GM12878 (cell line): Measurements from ENCODE around the gene NRM. TPM values are rescaled to one million over a fixed set of nuclear protein-coding genes. Genes with fewer than 3 reads are reported as not detected.

Experiments
- BMI1 ChIP-seq: fragments of 450-650 bp; IDR thresholded peaks from 2 replicates; pipeline ENCODE4 v1.6.1; 2016; ENCODE audit warnings: mild to moderate bottlenecking, moderate library complexity, borderline replicate concordance
- BRCA1 ChIP-seq: IDR thresholded peaks from 2 replicates; pipeline ENCODE4 v1.6.1; 2011; ENCODE audit warnings: low read depth, low read length, improper control_type of control experiment
- CEBPZ ChIP-seq: fragments of 150-350 bp; IDR thresholded peaks from 2 replicates; pipeline ENCODE4 v1.6.1; 2016; ENCODE audit warnings: low read depth, low read length
- CHD1 ChIP-seq: IDR thresholded peaks from 2 replicates; pipeline ENCODE4 v1.6.1; 2012; ENCODE audit warnings: low read depth, low read length, improper control_type of control experiment
- CHD4 ChIP-seq: fragments of 200-600 bp; sonication (generic); IDR thresholded peaks from 2 replicates; pipeline ENCODE4 v1.6.1; 2016; ENCODE audit warnings: mild to moderate bottlenecking
- MEF2B ChIP-seq: fragments of 450-650 bp; IDR thresholded peaks from 2 replicates; pipeline ENCODE4 v1.6.1; 2018; ENCODE audit warnings: mild to moderate bottlenecking, moderate library complexity; ENCODE audit not compliant: partially characterized antibody, poor library complexity, severe bottlenecking
- MXI1 ChIP-seq: fragments of 150-350 bp; IDR thresholded peaks from 2 replicates; pipeline ENCODE4 v1.6.1; 2011; ENCODE audit warnings: low read depth, mild to moderate bottlenecking, inconsistent platforms, low read length, improper control_type of control experiment
- NFYA ChIP-seq: IDR thresholded peaks from 2 replicates; pipeline ENCODE4 v1.6.1; 2011; ENCODE audit warnings: low read depth, mild to moderate bottlenecking, low read length, improper control_type of control experiment, borderline replicate concordance
- NFYB ChIP-seq: IDR thresholded peaks from 2 replicates; pipeline ENCODE4 v1.6.1; 2011; ENCODE audit warnings: low read depth, mild to moderate bottlenecking, low read length, improper control_type of control experiment, moderate library complexity; ENCODE audit not compliant: insufficient read depth
- PAX5 ChIP-seq: IDR thresholded peaks from 2 replicates; pipeline ENCODE4 v1.6.1; 2011; ENCODE audit warnings: low read depth, low read length, borderline replicate concordance
- POLR2A ChIP-seq: IDR thresholded peaks from 2 replicates; pipeline ENCODE4 v1.6.1; 2011; ENCODE audit warnings: low read depth, mild to moderate bottlenecking, low read length
- RB1 ChIP-seq: fragments of 450-650 bp; formaldehyde crosslinking; IDR thresholded peaks from 2 replicates; pipeline ENCODE4 v1.6.1; 2017; ENCODE audit warnings: mild to moderate bottlenecking, borderline replicate concordance
- SMAD5 ChIP-seq: IDR thresholded peaks from 2 replicates; pipeline ENCODE4 v1.6.1; 2016; ENCODE audit warnings: antibody characterized with exemption, low read depth
- SPI1 ChIP-seq: IDR thresholded peaks from 2 replicates; pipeline ENCODE4 v1.6.1; 2011; ENCODE audit warnings: low read depth, mild to moderate bottlenecking, low read length, moderate library complexity, borderline replicate concordance; ENCODE audit not compliant: insufficient read depth
- SREBF2 ChIP-seq: IDR thresholded peaks from 2 replicates; pipeline ENCODE4 v1.6.1; 2012; ENCODE audit warnings: mild to moderate bottlenecking, low read length
- SUZ12 ChIP-seq: fragments of 200-600 bp; sonication (generic); IDR thresholded peaks from one replicate; pipeline ENCODE4 v1.6.1; 2018; ENCODE audit warnings: antibody characterized with exemption, mild to moderate bottlenecking; ENCODE audit not compliant: unreplicated experiment
- TCF7 ChIP-seq: IDR thresholded peaks from 2 replicates; pipeline ENCODE4 v1.6.1; 2014; ENCODE audit warnings: antibody characterized with exemption, borderline replicate concordance
- ZBED1 ChIP-seq: IDR thresholded peaks from 2 replicates; pipeline ENCODE4 v1.6.1; 2016; ENCODE audit warnings: borderline replicate concordance
- ZZZ3 ChIP-seq: IDR thresholded peaks from 2 replicates; pipeline ENCODE4 v1.6.1; 2011; ENCODE audit warnings: low read depth; ENCODE audit not compliant: control insufficient read depth, insufficient read length
- polyA plus RNA-seq, 11 experiments: library from polyadenylated mRNA; depleted of rRNA in 4 of 11; unstranded in 6 of 11; stranded (reverse) in 5 of 11; fragments of >200 nt; fragmentation: Nextera tagmentation in 4 of 11; fragmentation: Illumina TruSeq in 1 of 11; extraction: Ambion mirVana in 4 of 11; extraction: Trizol in 1 of 11; gene quantifications; 1 replicate in 1 of 11; 2 replicates in 10 of 11; pipeline versions ENCODE4 v1.2.1 to v1.2.3, GENCODE V29; 2011 to 2016; ENCODE audit warnings: inconsistent platforms in 2 of 11, missing spikeins in 2 of 11, low read depth in 1 of 11
- total RNA-seq, 4 experiments: library from RNA; depleted of rRNA in 3 of 4; stranded (reverse); fragments of >200 nt in 3 of 4; fragmentation: Illumina TruSeq in 1 of 4; extraction: Trizol in 1 of 4; gene quantifications; 2 replicates each; pipeline versions ENCODE4 v1.2.1 to v1.2.3, GENCODE V29; 2013 to 2021
- TF ChIP-seq, protein P1 (sequence below): fragments of 150-350 bp; IDR thresholded peaks from 2 replicates; pipeline ENCODE4 v1.6.1; 2014; ENCODE audit warnings: mild to moderate bottlenecking, low read depth, low read length
- TF ChIP-seq, protein P2 (sequence below): fragments of 450-650 bp; IDR thresholded peaks from 2 replicates; pipeline ENCODE4 v1.6.1; 2017; ENCODE audit warnings: mild to moderate bottlenecking, moderate library complexity

NRM gene
- total and polyA plus RNA-seq, 10 of the 15 experiments (the other 5 are each of a cell fraction or from before 2014, with no cell fraction given) = 15.4 to 46.7 (median 29.0) TPM

- TF ChIP-seq, protein P1, sequence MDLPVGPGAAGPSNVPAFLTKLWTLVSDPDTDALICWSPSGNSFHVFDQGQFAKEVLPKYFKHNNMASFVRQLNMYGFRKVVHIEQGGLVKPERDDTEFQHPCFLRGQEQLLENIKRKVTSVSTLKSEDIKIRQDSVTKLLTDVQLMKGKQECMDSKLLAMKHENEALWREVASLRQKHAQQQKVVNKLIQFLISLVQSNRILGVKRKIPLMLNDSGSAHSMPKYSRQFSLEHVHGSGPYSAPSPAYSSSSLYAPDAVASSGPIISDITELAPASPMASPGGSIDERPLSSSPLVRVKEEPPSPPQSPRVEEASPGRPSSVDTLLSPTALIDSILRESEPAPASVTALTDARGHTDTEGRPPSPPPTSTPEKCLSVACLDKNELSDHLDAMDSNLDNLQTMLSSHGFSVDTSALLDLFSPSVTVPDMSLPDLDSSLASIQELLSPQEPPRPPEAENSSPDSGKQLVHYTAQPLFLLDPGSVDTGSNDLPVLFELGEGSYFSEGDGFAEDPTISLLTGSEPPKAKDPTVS = no peak
- TF ChIP-seq, protein P2, sequence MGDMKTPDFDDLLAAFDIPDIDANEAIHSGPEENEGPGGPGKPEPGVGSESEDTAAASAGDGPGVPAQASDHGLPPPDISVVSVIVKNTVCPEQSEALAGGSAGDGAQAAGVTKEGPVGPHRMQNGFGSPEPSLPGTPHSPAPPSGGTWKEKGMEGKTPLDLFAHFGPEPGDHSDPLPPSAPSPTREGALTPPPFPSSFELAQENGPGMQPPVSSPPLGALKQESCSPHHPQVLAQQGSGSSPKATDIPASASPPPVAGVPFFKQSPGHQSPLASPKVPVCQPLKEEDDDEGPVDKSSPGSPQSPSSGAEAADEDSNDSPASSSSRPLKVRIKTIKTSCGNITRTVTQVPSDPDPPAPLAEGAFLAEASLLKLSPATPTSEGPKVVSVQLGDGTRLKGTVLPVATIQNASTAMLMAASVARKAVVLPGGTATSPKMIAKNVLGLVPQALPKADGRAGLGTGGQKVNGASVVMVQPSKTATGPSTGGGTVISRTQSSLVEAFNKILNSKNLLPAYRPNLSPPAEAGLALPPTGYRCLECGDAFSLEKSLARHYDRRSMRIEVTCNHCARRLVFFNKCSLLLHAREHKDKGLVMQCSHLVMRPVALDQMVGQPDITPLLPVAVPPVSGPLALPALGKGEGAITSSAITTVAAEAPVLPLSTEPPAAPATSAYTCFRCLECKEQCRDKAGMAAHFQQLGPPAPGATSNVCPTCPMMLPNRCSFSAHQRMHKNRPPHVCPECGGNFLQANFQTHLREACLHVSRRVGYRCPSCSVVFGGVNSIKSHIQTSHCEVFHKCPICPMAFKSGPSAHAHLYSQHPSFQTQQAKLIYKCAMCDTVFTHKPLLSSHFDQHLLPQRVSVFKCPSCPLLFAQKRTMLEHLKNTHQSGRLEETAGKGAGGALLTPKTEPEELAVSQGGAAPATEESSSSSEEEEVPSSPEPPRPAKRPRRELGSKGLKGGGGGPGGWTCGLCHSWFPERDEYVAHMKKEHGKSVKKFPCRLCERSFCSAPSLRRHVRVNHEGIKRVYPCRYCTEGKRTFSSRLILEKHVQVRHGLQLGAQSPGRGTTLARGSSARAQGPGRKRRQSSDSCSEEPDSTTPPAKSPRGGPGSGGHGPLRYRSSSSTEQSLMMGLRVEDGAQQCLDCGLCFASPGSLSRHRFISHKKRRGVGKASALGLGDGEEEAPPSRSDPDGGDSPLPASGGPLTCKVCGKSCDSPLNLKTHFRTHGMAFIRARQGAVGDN = no peak
- TF ChIP-seq ZZZ3 = no peak
- no peak for TF ChIP-seq SPI1
- no peak for TF ChIP-seq BRCA1
- no peak for TF ChIP-seq CEBPZ
- peak; percentile 4; the same call in 1 of the 2 replicates for TF ChIP-seq PAX5
- no peak for TF ChIP-seq NFYA
- no peak for TF ChIP-seq SREBF2
- TF ChIP-seq CHD1 = no peak
- TF ChIP-seq SMAD5 = peak; percentile 97; the same call in 1 of the 2 replicates
- 0 out of 2 replicates have a peak, but pooled peaks have one; percentile 11 for TF ChIP-seq TCF7
- TF ChIP-seq CHD4 = no peak
- TF ChIP-seq BMI1 = 0 out of 2 replicates have a peak, but pooled peaks have one; percentile 44
- no peak for TF ChIP-seq SUZ12
- TF ChIP-seq NFYB = no peak
- TF ChIP-seq RB1 = no peak
- peak; percentile 78 for TF ChIP-seq POLR2A
- TF ChIP-seq MEF2B = no peak
- TF ChIP-seq MXI1 = no peak
- peak; percentile 92; the same call in 1 of the 2 replicates for TF ChIP-seq ZBED1
Measured at GRCh38 chr6:30725713-30726505, 35.1 kb upstream of the NRM start (continued).
